ENCODE measurements around the gene NVL.
"Not testable (repeated sequence)": the region's sequence is repeated elsewhere in the genome, so short reads cannot be mapped to it uniquely, and the experiment has no call there.

- not testable (repeated sequence) for TF ChIP-seq POLR2AphosphoS5, CTCF, POLR2A (IDR thresholded peaks at IDR 0.05)
Measured at GRCh38 chr1:224340453-224341384, 10.7 kb upstream of the NVL start.
